Muscle of back (tissue), 11 donors: Measurements from ENCODE around the gene TCFL5. TPM values are rescaled to one million over a fixed set of nuclear protein-coding genes. Genes with fewer than 3 reads are reported as not detected.

Experiments
- DNase-seq, 3 donors: peaks; one replicate each; pipeline versions ENCODE4 v3.0.0 to v3.0.0-alpha.2; 2013
- polyA plus RNA-seq, 10 donors: library from polyadenylated mRNA; unstranded; fragments of 120-200 nt; gene quantifications; one replicate each; pipeline ENCODE4 v1.2.1, GENCODE V29; 2013; ENCODE audit not compliant: insufficient read length in 10 of 10

Gene TCFL5
- polyA plus RNA-seq, 10 donors: 7.0 to 14.2 (median 9.8) TPM

GRCh38 chr20:62835931-62836861 lies 25.4 kb downstream of the TCFL5 start:
- peak in 1 of 3 donors; percentile 74 for DNase-seq

DNA sequence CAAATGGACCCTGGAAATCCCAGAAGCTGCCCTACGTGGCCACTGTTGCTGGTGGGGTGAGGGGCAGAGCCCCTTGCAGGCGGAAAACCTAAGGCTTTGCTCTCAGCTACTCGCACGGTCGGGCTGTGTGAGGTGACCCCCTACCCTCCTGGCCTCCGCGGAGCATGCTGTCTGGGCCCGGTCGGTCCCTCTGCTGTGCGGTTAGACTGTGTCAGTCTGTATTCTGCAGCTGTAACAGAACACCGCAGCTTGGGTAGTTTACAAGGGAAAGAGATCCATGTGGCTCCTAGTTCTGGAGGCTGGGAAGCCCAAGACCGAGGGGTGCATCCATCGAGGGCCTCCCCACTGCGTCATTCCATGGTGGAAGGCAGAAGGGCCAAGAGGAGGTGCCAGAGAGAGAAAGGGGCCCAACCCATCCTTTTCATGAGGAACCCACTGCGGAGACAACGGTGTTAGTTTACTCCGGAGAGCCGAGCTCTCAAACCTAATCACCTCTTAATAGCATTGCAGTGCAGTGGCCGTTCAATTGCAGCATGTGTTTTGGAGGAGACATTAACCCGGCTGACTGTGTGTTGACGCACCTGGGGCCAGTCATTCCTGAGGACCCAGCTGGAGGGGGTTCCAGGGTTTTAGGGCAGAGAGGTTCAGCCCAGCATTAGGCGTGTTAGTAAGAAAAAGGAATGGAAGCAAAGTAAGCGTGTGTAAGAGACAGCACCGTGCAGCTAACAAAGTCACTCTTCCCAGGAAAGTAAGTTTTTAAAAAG lies 26.5 kb downstream of the TCFL5 start:
- peak in 1 of 3 donors; percentile 4 for DNase-seq

DNA sequence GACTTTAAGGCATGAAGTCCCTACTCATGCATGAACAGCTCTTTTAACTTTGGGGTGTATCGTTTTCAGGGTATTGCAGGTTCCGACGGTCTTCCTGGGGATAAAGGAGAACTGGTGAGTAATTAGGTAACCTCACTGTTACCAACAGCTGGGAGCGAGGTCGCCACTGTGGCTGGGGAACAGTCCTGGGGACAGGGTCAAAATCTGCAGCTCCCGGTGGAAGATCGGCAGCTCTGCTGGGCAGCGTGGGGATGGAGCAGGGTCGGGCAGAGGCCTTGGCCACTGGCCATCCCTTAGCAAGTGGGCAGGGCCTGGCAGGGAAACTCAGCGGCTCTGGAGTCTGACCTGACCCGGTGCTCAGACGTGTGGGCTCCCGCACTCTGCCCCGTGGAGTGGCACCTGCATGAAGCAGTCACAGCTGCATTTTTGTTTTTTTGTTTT lies 28.7 kb downstream of the TCFL5 start:
- no peak for DNase-seq

- peak in 1 of 3 donors; percentile 60 for DNase-seq
Observed at GRCh38 chr20:62832212-62832922, 29.3 kb downstream of the TCFL5 start.

GRCh38 chr20:62831854-62832211 lies 29.8 kb downstream of the TCFL5 start:
- DNase-seq: no peak

- DNase-seq: no peak
Observed at GRCh38 chr20:62831361-62831788, 30.2 kb downstream of the TCFL5 start.

- peak in 1 of 3 donors; percentile 19 for DNase-seq
Observed at GRCh38 chr20:62830821-62831220, 30.8 kb downstream of the TCFL5 start.

DNA sequence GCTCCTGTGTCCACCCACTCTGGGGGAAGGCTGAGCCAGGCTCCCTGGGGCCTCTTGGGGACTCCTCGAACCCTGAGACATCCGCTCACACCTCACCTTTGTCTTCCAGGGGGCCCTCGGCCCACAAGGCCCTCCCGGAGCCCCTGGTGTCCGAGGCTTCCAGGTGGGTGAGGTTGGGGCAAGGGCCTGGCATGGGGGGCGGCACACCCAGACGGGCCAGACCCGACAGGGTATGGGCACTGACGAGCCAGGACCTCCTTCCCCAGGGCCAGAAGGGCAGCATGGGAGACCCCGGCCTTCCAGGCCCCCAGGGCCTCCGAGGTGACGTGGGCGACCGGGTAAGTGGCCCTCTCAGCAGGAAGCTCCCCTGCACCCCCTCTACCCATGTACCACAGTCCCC lies 31.4 kb downstream of the TCFL5 start:
- DNase-seq: no peak

DNA sequence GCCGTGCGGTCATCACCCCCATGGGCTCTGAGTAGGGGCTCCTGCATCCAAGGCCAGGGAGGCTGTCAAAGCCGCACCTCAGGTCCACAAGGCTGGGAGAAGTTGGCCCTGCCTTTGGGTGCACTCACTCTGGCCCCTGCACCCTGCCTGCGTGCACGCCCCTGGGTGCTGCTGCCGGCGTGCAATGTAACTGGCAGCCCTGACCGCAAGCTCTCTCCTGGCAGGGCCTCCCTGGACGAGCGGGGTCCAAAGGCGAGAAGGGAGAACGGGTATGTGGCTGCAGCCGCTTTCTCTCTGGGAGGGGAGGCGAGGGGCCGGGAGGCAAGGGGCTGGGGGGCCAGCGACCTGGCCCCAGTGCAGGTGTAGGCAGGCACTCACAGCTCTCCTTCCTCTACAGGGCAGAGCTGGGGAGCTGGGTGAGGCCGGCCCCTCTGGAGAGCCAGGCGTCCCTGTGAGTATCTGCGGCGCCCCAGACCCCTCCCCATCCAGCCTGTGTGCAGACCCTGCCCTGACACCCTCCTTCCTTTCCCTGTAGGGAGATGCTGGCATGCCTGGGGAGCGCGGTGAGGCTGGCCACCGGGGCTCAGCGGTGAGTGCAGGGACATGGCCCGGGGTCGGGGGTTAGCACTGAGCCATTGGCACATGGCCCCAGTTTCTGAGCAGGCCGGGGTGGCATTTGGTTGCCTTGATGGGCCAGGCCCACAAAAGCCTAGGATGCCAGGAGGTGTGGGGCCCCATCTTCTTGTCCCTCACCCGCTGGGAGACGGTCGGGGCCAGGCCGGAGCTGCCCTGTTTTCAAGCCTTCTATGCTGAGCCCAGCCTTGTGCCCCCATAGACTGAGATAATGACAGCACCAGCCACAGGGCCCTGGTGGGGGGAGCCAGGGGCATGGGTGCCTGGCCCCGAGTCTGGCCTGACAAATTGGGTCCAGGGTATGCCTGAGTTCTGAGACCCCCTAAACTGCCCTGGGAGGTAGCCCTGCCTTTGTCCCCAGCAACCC lies 32.1 kb downstream of the TCFL5 start:
- no peak for DNase-seq

DNA sequence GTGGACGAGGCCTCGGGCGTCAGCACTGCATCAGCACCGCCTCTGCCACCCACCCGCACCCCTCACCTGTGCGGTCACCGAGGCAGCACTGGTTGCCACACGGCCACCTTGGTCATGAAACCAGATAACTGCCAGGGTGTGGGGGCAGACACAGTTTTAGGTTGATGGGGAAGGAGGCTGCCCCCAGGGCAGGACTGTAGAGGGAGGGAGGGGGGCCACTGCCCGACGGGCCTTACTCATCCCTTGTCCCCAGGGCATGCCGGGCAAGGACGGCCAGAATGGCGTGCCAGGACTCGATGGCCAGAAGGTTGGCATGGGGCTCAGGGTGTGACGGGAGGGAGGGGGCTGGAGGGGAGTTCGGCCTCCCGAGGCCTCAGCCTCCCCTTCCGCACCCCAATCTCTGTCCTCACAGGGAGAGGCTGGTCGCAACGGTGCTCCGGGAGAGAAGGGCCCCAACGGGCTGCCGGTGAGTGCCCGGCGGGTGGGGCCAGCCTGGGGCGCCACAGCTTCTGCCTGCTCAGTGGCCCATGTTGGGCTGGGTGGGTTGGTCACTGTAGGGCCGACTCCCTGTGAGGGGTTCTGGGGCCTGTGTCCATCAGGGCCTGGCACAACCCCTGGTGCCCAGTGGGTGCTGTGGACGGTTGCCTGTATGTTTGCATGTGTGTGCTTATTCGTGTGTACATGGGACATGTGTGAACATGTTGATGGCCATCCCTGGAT lies 33.0 kb downstream of the TCFL5 start:
- no peak for DNase-seq

GRCh38 chr20:62828051-62828450 lies 33.6 kb downstream of the TCFL5 start:
- DNase-seq: no peak

DNA sequence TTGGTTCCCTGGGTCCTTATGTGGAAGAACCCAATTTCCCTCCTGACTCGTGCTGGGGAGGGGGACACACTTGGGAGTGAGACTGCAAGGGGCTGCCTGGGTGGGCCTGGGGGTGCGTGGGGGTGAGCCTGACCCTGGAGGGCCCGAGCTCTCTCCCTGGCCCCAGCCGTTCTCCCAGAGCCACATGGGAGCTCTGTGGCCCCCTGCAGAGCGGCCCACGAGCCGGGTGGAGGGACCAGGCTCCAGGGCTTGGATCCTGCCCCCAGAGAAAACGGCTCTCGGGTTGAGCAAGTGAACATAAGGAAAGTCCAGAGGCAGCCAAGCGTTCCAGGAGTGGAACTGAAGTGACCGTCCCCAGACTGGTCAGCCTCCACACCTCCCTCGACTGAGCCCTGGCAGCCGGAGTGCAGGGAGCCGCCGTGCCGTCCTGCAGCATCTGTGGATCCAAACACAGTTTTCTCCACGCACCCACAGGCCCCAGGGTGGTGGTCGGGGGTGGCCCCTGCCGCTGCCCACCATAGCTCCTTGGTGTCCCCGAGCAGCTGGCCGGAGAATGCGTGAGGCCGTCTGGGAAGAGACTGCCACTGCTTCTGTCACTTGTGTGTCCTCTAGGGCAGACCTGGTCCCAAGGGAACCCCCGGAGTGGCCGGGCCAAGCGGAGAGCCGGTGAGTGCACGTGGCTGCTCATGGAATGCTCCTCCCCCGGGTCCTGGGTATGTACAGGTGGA lies 34.1 kb downstream of the TCFL5 start:
- no peak for DNase-seq

- DNase-seq: no peak
Observed at GRCh38 chr20:62826646-62827310, 34.8 kb downstream of the TCFL5 start.

GRCh38 chr20:62825986-62826645 lies 35.5 kb downstream of the TCFL5 start:
- DNase-seq: peak in 1 of 3 donors; percentile 21

DNA sequence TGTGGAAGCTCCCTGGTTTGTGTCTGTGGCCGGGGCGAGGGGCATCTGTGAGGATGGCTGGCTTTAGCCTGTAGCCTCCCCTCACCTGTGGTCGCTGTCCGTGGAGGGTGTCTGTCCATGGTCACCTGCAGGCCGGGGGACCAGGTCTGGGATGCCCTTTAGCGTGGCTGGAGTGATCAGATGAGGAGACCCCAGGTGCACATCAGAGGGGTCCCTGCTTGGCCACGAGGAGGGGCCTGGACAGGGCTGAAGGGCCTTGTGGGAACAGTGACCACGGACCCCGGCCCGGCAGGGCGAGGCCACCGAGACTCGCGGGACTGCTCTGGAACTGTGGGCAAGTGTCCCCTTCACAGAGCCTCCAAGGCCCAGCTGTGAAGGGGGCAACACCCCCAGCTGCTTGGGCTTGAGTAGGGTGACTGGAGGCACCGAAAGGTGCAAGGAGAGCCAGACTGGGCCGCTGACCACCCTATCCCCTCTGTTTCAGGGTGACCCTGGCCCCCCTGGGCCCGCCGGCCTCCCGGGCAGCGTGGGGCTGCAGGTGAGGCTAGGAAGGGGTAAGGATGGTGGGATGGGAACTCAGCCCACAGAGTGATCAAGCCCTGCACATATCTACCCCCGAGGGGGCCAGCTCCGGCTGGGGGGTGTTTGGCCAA lies 36.2 kb downstream of the TCFL5 start:
- DNase-seq: peak in 1 of 3 donors; percentile 48

DNA sequence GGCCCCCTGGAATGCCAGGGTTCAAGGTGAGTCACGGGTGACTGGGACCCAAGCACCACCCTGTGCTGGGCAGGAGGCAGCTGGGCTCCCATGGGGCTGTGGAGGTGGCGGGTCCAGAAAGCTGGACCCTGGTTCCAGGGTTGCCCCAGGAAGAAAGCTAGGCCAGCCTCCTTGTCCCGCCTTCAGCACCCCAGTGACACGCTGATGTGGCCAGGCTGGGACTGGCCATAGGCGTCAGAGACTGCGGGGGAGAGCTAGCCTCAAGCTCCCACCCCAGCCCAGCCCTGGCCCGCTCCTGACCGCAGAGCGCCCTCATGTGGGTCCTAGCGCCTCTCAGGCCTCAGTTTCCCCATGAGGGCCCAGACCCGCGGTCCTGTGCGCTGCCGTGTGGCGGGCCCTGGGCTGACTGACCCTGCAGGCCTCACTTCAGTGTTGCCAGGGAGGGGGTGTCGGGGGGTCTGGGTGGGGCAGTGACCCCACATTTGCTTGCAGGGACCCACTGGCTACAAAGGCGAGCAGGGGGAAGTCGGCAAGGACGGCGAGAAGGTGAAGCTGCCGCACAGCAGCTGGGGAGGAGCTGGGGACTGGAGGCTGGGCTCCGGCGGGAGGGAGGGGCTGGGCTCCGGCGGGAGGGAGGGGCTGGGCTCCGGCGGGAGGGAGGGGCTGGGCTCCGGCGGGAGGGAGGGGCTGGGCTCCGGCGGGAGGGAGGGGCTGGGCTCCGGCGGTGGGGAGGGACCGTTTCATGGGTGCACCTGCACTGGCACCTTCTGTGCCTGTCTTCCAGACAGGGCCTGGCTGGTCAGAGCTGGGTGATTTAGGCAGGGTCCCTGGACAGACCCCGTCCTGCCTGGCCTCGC lies 36.9 kb downstream of the TCFL5 start:
- DNase-seq: peak in 1 of 3 donors; percentile 68
